ENCODE results near the gene RASGRF1.

Gene RASGRF1

DNA sequence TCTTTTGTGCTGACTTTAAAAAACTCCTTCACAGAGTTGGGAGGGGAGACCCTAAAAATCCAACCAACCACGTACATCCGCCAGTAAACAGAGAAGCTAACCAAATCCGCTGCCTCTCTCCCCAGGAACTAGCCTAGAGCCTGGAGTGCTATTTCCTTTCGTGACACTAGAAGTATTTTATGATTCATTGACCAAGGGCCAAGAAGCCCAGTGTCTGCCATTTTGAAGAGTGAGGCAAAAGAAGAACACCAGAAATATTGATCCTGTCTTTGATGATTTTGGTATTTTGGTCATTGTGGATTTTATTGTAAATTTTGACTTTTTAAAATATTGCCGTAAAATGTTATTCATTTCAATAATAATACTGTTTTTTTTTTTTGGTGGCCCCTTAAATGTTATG is 135.2 kb downstream of the RASGRF1 start:
- DNase-seq (ENCODE audit: low spot score): no peak

GRCh38 chr15:78951841-78952238 is 138.7 kb downstream of the RASGRF1 start:
- DNase-seq (ENCODE audit: low spot score): no peak

GRCh38 chr15:78950902-78951840 is 139.4 kb downstream of the RASGRF1 start:
- no peak for DNase-seq (ENCODE audit: low spot score)

GRCh38 chr15:78950343-78950742 is 140.2 kb downstream of the RASGRF1 start:
- DNase-seq (ENCODE audit: low spot score): no peak

DNA sequence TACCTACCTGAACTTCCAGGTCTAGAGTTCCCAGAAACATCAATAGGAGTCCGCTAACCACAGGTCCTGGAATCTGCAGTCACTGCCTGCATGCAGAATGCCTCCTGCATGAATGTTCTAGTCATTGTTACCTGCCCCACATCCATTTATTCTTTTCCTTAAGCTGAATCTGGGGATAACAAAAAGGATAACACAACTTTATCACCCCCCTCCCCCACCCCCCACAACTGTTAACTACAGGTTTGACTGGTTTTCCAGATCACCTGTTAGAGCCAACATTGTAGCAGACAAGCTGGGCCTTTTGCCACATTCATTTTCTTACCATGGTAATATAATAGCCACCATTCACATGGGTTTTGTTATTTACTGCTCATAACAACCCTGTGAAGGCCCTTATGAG is 141.1 kb downstream of the RASGRF1 start:
- no peak for DNase-seq (ENCODE audit: low spot score)

- no peak for DNase-seq (ENCODE audit: low spot score)
These were observed 143.1 kb downstream of the RASGRF1 start for GRCh38 chr15:78947506-78947905.

GRCh38 chr15:78946493-78946892 is 144.1 kb downstream of the RASGRF1 start:
- DNase-seq (ENCODE audit: low spot score): no peak

DNA sequence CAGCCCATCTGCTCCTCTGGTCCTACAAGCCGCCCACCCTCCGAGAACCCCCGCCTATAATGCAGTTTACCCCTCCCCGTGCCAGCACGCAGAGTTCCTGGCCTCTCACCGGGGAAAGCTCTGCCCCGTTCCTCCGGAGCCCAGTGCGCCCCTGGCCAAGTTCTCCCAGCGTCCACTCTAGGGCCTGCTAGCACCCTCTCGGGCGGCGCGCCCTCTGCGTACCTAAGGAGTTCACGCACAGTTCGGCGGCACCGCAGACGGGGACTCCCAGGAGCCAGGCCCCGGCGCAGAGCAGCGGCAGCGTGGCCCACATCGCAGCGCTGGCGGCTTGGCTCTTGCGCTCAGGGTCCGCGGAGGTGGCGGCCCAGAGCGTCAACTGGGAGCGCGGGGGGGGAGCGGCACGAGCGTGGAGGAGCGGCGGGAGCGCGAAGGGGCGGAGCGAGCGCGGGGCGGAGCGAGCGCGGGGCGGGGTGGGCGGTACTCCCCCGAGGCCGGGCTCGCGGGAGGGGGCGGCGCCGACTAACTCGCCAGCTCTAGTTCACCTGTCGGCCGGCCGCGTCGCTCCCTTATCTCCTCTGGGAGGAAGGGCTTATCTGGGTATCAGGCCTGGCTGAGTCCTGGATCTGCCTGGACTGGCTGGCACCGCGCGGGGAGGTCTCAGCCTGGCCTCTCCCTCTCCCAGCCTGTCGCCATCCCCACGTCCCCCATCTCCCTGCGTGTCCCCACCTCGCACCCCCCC is 145.7 kb downstream of the RASGRF1 start, which contains the start of gene CTSH:
Gene CTSH (minus strand): TSS at position 378 of the 739 bp plus-strand sequence. CDS start 65 bp downstream, at position 313.
- DNase-seq (ENCODE audit: low spot score): peak; percentile 98

GRCh38 chr15:78944202-78944625 is 146.4 kb downstream of the RASGRF1 start:
- no peak for DNase-seq (ENCODE audit: low spot score)

- DNase-seq (ENCODE audit: low spot score): no peak
These were observed 146.9 kb downstream of the RASGRF1 start for GRCh38 chr15:78943692-78944091.

DNA sequence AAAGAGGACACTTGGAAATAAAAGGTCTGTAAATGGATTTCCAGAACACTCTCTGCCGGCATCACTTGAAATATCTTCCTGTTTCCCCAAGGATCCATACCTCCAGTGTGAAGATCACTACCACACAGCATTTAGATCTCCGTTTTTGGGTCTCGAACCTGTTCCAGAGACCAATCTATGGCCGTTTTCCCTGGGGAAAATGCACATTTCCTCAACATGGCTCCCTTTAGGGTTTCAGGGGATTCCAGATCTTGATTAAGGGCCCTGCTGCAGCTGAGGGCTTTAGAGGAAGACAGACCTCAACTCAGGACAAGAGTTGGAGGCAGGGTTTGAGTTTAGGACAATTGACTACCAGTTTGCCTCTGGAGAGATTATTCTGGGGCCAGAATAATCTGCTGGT is 147.8 kb downstream of the RASGRF1 start:
- DNase-seq (ENCODE audit: low spot score): no peak

GRCh38 chr15:78938658-78939488 is 151.7 kb downstream of the RASGRF1 start:
- no peak for DNase-seq (ENCODE audit: low spot score)

- no peak for DNase-seq (ENCODE audit: low spot score)
These were observed 153.3 kb downstream of the RASGRF1 start for GRCh38 chr15:78937132-78937739.

- no peak for DNase-seq (ENCODE audit: low spot score)
These were observed 155.9 kb downstream of the RASGRF1 start for GRCh38 chr15:78934655-78935023.

DNA sequence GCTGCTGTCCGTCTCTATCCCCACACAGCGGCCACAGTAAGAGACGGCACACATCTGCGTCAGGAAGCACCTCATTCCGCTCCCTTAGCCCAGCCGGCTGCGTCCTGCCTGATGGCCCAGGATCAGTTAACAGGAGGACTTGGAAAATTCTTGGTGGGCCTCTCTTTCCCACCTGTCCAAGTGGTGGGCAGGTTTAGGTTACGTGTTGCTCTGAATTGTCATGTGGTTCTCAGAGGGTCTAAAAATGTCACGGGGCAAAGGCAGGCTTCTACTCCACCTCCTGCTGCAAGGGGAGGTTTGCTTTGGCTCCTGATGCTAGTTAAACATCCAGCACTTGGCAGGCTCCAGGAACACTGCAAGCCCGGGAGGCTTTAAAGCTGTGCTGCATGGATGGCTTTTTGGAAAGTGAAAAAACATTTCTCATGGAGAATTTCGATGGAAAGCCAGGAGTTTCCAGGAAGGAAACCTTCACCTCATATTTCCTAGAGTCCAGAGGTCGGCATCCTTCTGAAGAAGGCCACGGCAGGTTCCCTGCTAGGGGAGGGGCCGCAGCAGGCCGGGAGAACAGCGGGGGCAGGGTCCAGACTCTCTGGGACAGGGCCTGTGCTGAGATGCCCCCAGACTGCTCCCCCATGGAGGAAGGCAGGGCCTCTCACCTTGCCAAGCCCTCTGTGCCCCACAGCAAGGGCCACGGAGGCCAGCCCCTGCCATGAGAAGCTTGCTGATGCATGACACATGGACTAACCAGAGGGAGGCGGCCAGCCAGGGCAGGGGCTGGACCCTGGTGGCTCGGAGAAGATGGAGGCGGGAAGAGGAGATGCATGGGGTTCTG is 156.5 kb downstream of the RASGRF1 start:
- no peak for DNase-seq (ENCODE audit: low spot score)

GRCh38 chr15:78933187-78933822 is 157.3 kb downstream of the RASGRF1 start:
- no peak for DNase-seq (ENCODE audit: low spot score)

GRCh38 chr15:78932258-78932808 is 158.2 kb downstream of the RASGRF1 start:
- DNase-seq (ENCODE audit: low spot score): no peak

DNA sequence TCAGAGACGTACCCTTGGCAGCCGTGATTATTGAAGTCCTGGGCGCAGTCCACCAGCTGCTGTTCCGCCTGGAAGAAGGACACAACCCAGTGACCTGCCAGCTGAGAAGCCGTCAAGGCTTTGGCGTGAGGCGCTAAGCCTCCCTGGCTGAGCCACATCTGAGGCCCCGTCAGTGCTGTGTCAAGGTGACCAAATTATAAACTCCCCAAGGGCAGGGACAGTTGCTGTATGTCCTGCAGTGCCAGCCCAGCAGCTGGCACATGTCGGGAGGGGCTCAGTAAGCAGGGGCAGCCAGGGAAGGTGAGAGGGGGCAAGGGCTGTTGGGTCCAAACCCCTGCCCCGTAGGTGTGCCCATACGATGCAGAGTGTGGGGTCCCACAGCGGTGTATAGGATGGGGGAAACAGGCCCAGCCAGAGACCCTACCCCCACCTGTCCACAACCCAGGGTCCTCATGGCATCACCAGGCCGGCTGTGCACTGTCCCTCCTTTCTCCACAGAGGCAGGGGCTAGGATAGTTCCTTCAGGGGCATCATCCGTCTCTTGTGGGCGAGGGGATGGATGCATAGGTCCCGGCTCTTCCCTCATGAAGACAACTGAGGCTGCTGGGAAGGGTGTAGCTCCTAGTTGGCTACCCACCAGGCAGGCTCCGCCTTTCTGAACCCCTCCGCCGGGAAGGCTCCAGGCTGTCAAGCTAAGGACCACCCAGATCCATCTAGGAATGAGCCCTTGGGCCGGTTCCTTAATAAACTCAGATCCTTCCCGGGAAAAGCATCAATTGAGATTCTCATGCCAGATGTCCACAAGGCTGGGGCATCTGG is 158.9 kb downstream of the RASGRF1 start:
- no peak for DNase-seq (ENCODE audit: low spot score)
